K562 (cell line): ENCODE data around the gene EPX. TPM values are rescaled to one million over a fixed set of nuclear protein-coding genes. Genes with fewer than 3 reads are reported as not detected.

Experiments
- ATF7 ChIP-seq: fragments of 450-650 bp; IDR thresholded peaks from 2 replicates; pipeline ENCODE4 v1.7.1; 2014; ENCODE audit warnings: mild to moderate bottlenecking, moderate library complexity
- CBFA2T3 ChIP-seq: fragments of 450-650 bp; IDR thresholded peaks from 2 replicates; pipeline ENCODE4 v1.6.1; 2017
- CHCHD3 ChIP-seq: fragments of 250-450 bp; sonication (Bioruptor Pico); IDR thresholded peaks from 2 replicates; pipeline ENCODE4 v2.1.2; 2022; ENCODE audit warnings: mild to moderate bottlenecking
- GATA2 ChIP-seq: sonication (generic); formaldehyde crosslinking; IDR thresholded peaks from 2 replicates; pipeline ENCODE4 v1.4.0; 2020; ENCODE audit warnings: mild to moderate bottlenecking, missing genetic modification reagents
- GATAD2A ChIP-seq: fragments of 450-650 bp; IDR thresholded peaks from 2 replicates; pipeline ENCODE4 v1.6.1; 2017
- HDAC8 ChIP-seq: fragments of 450-650 bp; IDR thresholded peaks from 2 replicates; pipeline ENCODE4 v1.6.1; 2016; ENCODE audit warnings: mild to moderate bottlenecking, missing genetic modification characterization, moderate library complexity, missing compliant biosample characterization
- KLF1 ChIP-seq: fragments of 450-650 bp; IDR thresholded peaks from 2 replicates; pipeline ENCODE4 v1.6.1; 2016; ENCODE audit warnings: missing genetic modification characterization, missing compliant biosample characterization
- KLF16 ChIP-seq: IDR thresholded peaks from 2 replicates; pipeline ENCODE4 v1.6.1; 2016; ENCODE audit warnings: antibody characterized with exemption
- KLF6 ChIP-seq: fragments of 250-450 bp; sonication (Bioruptor Pico); IDR thresholded peaks from 2 replicates; pipeline ENCODE4 v1.4.0; 2020; ENCODE audit warnings: mild to moderate bottlenecking, moderate library complexity, borderline replicate concordance
- NR2C2 ChIP-seq, 2 experiments: fragments of 200-800 bp in 1 of 2; sonication (Bioruptor generic) in 1 of 2; sonication (generic) in 1 of 2; formaldehyde crosslinking in 1 of 2; IDR thresholded peaks; 2 replicates each; pipeline versions ENCODE4 v1.6.1 to v1.8.0; 2016 to 2022; ENCODE audit warnings: mild to moderate bottlenecking in 1 of 2, missing compliant biosample characterization in 1 of 2, missing genetic modification characterization in 1 of 2, missing genetic modification reagents in 1 of 2
- PHF21A ChIP-seq: fragments of 450-650 bp; IDR thresholded peaks from 2 replicates; pipeline ENCODE4 v1.6.1; 2017; ENCODE audit warnings: low read depth, borderline replicate concordance
- SMAD3 ChIP-seq: fragments of 450-650 bp; formaldehyde crosslinking; conservative IDR thresholded peaks from 2 replicates; pipeline ENCODE4 v1.4.0; 2020; ENCODE audit warnings: mild to moderate bottlenecking
- SNIP1 ChIP-seq: fragments of 450-650 bp; IDR thresholded peaks from 2 replicates; pipeline ENCODE4 v1.7.1; 2017; ENCODE audit warnings: low read depth, mild to moderate bottlenecking
- VEZF1 ChIP-seq: fragments of 200-800 bp; sonication (Bioruptor generic); IDR thresholded peaks from 2 replicates; pipeline ENCODE4 v1.6.1; 2017; ENCODE audit warnings: missing genetic modification characterization, missing compliant biosample characterization
- ZEB2 ChIP-seq: fragments of 450-650 bp; IDR thresholded peaks from 2 replicates; pipeline ENCODE4 v1.6.1; 2016
- ZMIZ1 ChIP-seq, 2 experiments: fragments of 150-350 bp in 1 of 2; IDR thresholded peaks; 2 replicates each; pipeline ENCODE4 v1.6.1; 2012 to 2016; ENCODE audit warnings: low read depth in 2 of 2, low read length in 2 of 2, mild to moderate bottlenecking in 1 of 2, moderate library complexity in 1 of 2
- ZNF217 ChIP-seq: sonication (generic); formaldehyde crosslinking; IDR thresholded peaks from 2 replicates; pipeline ENCODE4 v1.8.0; 2022; ENCODE audit warnings: mild to moderate bottlenecking, missing genetic modification reagents
- ZNF324 ChIP-seq: fragments of 250-450 bp; sonication (Bioruptor Pico); IDR thresholded peaks from 2 replicates; pipeline ENCODE4 v1.4.0; 2020; ENCODE audit warnings: mild to moderate bottlenecking
- ZNF699 ChIP-seq: fragments of 250-450 bp; sonication (Bioruptor Pico); IDR thresholded peaks from 2 replicates; pipeline ENCODE4 v1.8.0; 2021; ENCODE audit warnings: mild to moderate bottlenecking, moderate library complexity; ENCODE audit not compliant: insufficient replicate concordance
- polyA plus RNA-seq, 8 experiments: library from polyadenylated mRNA; depleted of rRNA in 4 of 8; stranded (reverse) in 5 of 8; unstranded in 3 of 8; fragments of >200 nt; fragmentation: Nextera tagmentation in 2 of 8; fragmentation: Illumina TruSeq in 1 of 8; extraction: Ambion mirVana in 2 of 8; extraction: Trizol in 1 of 8; gene quantifications; 2 replicates each; pipeline versions ENCODE4 v1.2.1 to v1.2.3, GENCODE V29; 2011 to 2014; ENCODE audit warnings: inconsistent platforms in 1 of 8, missing spikeins in 1 of 8
- total RNA-seq, 7 experiments: library from RNA; depleted of rRNA in 6 of 7; stranded (reverse); fragments of >200 nt in 6 of 7; fragmentation: Illumina TruSeq in 2 of 7; extraction: Trizol in 2 of 7; gene quantifications; 2 replicates each; pipeline versions ENCODE4 v1.2.1 to v1.2.3, GENCODE V29; 2011 to 2021; ENCODE audit warnings: low replicate concordance in 1 of 7
- TF ChIP-seq, protein P1 (sequence below): fragments of 250-450 bp; sonication (Bioruptor Pico); IDR thresholded peaks from 2 replicates; pipeline ENCODE4 v1.4.0; 2020

Gene EPX
- total and polyA plus RNA-seq, 9 of the 15 experiments (the other 6 are each of a cell fraction or from before 2014, with no cell fraction given) = 0.07 to 0.33 (median 0.19) TPM; not detected in 3

- peak; percentile 66 for TF ChIP-seq ATF7
- 0 out of 2 replicates have a peak, but pooled peaks have one; percentile 22 for TF ChIP-seq VEZF1 (CRISPR knock-in tag)
- no peak for TF ChIP-seq ZNF217 (CRISPR knock-in tag)
- TF ChIP-seq ZMIZ1 (IDR thresholded peaks at IDR 0.05; ENCODE audit: low read depth in 2 of 2, low read length in 2 of 2) = no peak
- TF ChIP-seq ZNF699 (CRISPR knock-in tag) = no peak
- no peak for TF ChIP-seq GATA2
- TF ChIP-seq KLF1 (tag) = no peak
- TF ChIP-seq, protein P1, sequence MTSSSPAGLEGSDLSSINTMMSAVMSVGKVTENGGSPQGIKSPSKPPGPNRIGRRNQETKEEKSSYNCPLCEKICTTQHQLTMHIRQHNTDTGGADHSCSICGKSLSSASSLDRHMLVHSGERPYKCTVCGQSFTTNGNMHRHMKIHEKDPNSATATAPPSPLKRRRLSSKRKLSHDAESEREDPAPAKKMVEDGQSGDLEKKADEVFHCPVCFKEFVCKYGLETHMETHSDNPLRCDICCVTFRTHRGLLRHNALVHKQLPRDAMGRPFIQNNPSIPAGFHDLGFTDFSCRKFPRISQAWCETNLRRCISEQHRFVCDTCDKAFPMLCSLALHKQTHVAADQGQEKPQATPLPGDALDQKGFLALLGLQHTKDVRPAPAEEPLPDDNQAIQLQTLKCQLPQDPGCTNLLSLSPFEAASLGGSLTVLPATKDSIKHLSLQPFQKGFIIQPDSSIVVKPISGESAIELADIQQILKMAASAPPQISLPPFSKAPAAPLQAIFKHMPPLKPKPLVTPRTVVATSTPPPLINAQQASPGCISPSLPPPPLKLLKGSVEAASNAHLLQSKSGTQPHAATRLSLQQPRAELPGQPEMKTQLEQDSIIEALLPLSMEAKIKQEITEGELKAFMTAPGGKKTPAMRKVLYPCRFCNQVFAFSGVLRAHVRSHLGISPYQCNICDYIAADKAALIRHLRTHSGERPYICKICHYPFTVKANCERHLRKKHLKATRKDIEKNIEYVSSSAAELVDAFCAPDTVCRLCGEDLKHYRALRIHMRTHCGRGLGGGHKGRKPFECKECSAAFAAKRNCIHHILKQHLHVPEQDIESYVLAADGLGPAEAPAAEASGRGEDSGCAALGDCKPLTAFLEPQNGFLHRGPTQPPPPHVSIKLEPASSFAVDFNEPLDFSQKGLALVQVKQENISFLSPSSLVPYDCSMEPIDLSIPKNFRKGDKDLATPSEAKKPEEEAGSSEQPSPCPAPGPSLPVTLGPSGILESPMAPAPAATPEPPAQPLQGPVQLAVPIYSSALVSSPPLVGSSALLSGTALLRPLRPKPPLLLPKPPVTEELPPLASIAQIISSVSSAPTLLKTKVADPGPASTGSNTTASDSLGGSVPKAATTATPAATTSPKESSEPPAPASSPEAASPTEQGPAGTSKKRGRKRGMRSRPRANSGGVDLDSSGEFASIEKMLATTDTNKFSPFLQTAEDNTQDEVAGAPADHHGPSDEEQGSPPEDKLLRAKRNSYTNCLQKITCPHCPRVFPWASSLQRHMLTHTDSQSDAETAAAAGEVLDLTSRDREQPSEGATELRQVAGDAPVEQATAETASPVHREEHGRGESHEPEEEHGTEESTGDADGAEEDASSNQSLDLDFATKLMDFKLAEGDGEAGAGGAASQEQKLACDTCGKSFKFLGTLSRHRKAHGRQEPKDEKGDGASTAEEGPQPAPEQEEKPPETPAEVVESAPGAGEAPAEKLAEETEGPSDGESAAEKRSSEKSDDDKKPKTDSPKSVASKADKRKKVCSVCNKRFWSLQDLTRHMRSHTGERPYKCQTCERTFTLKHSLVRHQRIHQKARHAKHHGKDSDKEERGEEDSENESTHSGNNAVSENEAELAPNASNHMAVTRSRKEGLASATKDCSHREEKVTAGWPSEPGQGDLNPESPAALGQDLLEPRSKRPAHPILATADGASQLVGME (CRISPR knock-in tag) = peak; percentile 68; the same call in 1 of the 2 replicates
- no peak for TF ChIP-seq KLF16
- TF ChIP-seq ZNF324 = no peak
- no peak for TF ChIP-seq KLF6
- TF ChIP-seq GATAD2A = no peak
- no peak for TF ChIP-seq SMAD3 (CRISPR knock-in tag)
- no peak for TF ChIP-seq HDAC8 (tag)
- TF ChIP-seq PHF21A = no peak
- no peak for TF ChIP-seq CHCHD3 (CRISPR knock-in tag)
- TF ChIP-seq CBFA2T3 = peak; percentile 46
- TF ChIP-seq ZEB2 = peak; percentile 28; the same call in 1 of the 2 replicates
- no peak for TF ChIP-seq SNIP1
- TF ChIP-seq NR2C2 (CRISPR knock-in tag; IDR thresholded peaks at IDR 0.05) = no peak
- TF ChIP-seq NR2C2 (tag; IDR thresholded peaks at IDR 0.05) = peak; percentile 49; the same call in 1 of the 2 replicates
Measured at GRCh38 chr17:58232707-58233156, 40.2 kb downstream of the EPX start (continued).
